Right forelimb (tissue), 1 donor: Measurements from ENCODE around the gene CACNA2D1.

ENCODE experiments used
- DNase-seq: peaks from one replicate; pipeline ENCODE4 v3.0.0-alpha.2; 2018

Gene CACNA2D1

GRCh38 chr7:81932936-81933335, 510.6 kb downstream of the CACNA2D1 start:
- no peak for DNase-seq

- no peak for DNase-seq
These were observed 514.2 kb downstream of the CACNA2D1 start for GRCh38 chr7:81929386-81929785.

DNA sequence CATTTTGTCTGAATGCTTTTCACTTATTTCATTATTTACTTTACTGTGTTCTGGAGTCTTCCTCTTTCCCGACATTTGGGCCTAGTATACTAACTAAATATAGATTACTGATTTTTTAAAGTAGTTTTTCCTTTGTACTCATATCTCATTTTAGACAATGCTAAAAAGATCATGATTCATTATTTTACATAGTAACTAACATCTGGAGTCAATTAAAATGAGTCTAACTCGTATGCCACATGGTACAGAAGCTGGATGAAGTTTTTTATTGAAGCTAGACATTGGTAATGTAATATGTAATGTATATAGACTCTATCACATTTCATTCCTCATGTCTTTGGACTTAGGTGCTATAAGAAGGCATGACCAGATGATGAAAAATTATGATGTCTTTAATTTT, 517.4 kb downstream of the CACNA2D1 start:
- no peak for DNase-seq

- no peak for DNase-seq
These were observed 518.0 kb downstream of the CACNA2D1 start for GRCh38 chr7:81925530-81925929.

- DNase-seq, result no peak
These were observed 519.1 kb downstream of the CACNA2D1 start for GRCh38 chr7:81924494-81924893.

DNA sequence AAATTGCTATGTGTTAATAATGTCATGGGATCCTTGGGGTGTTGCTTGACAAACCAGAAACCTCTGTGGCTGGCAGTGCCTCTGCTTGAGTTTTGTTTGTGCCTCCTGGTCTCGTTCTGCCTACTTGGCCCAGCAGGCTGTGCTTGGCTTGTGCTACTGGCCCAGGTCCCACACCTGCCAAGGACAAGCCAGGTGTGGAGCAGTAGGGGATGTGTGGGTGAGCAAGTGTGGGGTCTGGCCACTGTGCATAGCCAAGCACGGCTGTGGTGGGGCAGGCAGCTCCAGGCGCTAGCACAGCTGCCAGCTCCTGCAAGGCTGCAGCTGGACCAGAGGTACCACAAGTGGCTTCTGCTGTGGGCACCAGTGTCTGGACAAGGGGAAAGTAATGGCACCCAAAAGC, 524.1 kb downstream of the CACNA2D1 start:
- DNase-seq, result no peak

GRCh38 chr7:81908220-81908619, 535.4 kb downstream of the CACNA2D1 start:
- DNase-seq, result no peak

GRCh38 chr7:81903115-81903514, 540.5 kb downstream of the CACNA2D1 start:
- no peak for DNase-seq

DNA sequence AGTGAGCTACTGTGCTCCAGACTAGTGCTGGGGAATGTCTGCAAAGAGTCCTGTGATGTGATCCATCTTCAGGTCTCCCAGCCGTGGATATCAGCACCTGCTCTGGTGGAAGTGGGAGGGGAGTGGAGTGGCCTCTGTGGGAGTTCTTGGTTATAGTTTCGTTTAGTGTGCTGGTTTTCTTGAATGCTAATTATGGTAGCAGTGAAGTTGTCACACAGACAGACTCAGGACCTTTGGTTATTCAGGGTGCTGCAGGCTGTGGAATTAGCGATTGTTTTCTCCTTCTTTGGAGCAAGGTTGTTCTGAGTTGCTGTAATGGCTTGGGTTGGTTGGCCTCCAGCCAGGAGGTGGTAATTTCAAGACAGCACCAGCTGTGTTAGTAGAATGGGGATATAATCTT, 541.0 kb downstream of the CACNA2D1 start:
- no peak for DNase-seq
